Stimulated activated CD4-positive, alpha-beta T cell treated with anti-CD3 and anti-CD28 coated beads, Interleukin-12 subunit alpha, Interleukin-12 subunit beta, amount 100 ng/mL, for 4 hours (primary cell): Measurements from ENCODE around the gene ITSN2.
"Not testable (repeated sequence)": the region's sequence is repeated elsewhere in the genome, so short reads cannot be mapped to it uniquely, and the experiment has no call there.

Experiments
- DNase-seq: peaks from one replicate; pipeline ENCODE4 v3.0.0-alpha.2; 2020

The ITSN2 gene

GRCh38 chr2:24360050-24360962 is at the start of gene ITSN2:
ITSN2 (minus strand) TSS chr2:24360536; CDS start chr2:24328082, 32,454 bp downstream.
- DNase-seq, result peak; percentile 79

- no peak for DNase-seq
These were observed 48.8 kb upstream of the ITSN2 start for GRCh38 chr2:24409171-24409570.

GRCh38 chr2:24408704-24409103 is 48.4 kb upstream of the ITSN2 start:
- DNase-seq, result not testable (repeated sequence)

GRCh38 chr2:24404491-24404921 is 44.2 kb upstream of the ITSN2 start:
- DNase-seq, result no peak

GRCh38 chr2:24403832-24404212 is 43.5 kb upstream of the ITSN2 start:
- no peak for DNase-seq

GRCh38 chr2:24403168-24403831 is 43.0 kb upstream of the ITSN2 start:
- no peak for DNase-seq

GRCh38 chr2:24402242-24403097 is 42.1 kb upstream of the ITSN2 start:
- DNase-seq, result no peak

GRCh38 chr2:24400207-24400907 is 40.0 kb upstream of the ITSN2 start:
- DNase-seq, result no peak

- DNase-seq, result no peak
These were observed 39.3 kb upstream of the ITSN2 start for GRCh38 chr2:24399434-24400206.

GRCh38 chr2:24394998-24395397 is 34.7 kb upstream of the ITSN2 start:
- no peak for DNase-seq

GRCh38 chr2:24392542-24393059 is 32.3 kb upstream of the ITSN2 start:
- DNase-seq, result no peak

GRCh38 chr2:24385366-24385765 is 25.0 kb upstream of the ITSN2 start:
- DNase-seq, result no peak

GRCh38 chr2:24382363-24383073 is 22.2 kb upstream of the ITSN2 start:
- peak; percentile 38 for DNase-seq

- DNase-seq, result no peak
These were observed 20.5 kb upstream of the ITSN2 start for GRCh38 chr2:24380820-24381219.

GRCh38 chr2:24375349-24376087 is 15.2 kb upstream of the ITSN2 start:
- no peak for DNase-seq

- DNase-seq, result no peak
These were observed 14.0 kb upstream of the ITSN2 start for GRCh38 chr2:24374301-24374700.

GRCh38 chr2:24372033-24372432 is 11.7 kb upstream of the ITSN2 start:
- DNase-seq, result no peak

- no peak for DNase-seq
These were observed 5.5 kb upstream of the ITSN2 start for GRCh38 chr2:24365826-24366225.

- DNase-seq, result no peak
These were observed 4.7 kb upstream of the ITSN2 start for GRCh38 chr2:24365051-24365450.

- DNase-seq, result no peak
These were observed 3.0 kb upstream of the ITSN2 start for GRCh38 chr2:24363301-24363700.
